ENCODE measurements around the gene CNTD1. TPM values are rescaled to one million over a fixed set of nuclear protein-coding genes. Genes with fewer than 3 reads are reported as not detected.

The CNTD1 gene
- polyA plus RNA-seq, 1 donor = 3.0 TPM

DNA sequence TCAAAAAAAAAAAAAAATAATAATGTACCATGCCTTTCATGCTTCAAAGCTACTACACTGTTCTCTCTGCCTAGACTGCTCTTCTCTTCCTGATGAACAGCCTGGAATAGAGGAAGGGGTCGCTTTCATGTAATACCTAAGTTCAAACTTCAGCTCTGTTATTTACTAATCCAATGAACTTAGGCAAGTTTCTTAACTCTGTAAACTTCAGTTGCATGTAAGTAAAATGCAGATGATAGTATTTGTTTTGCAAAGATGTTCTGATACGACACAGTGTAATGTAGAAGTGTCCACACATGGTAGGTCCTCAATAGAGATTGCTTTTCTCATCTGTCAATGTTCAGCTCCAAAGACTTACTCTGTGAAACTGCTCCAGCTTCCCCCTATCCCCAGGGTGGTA lies 6.7 kb upstream of the CNTD1 start:
- peaks cover 17% of the 10 kb centered on the region for H3K4me1 ChIP-seq (ENCODE audit: control insufficient read depth, insufficient read depth, low read length)
- DNase-seq = no peak
- no peak overlapping the region for H3K4me3 ChIP-seq (ENCODE audit: low read length)
- no peaks in the 10 kb centered on the region for H3K9me3 ChIP-seq (ENCODE audit: control insufficient read depth, low read depth, low read length)
- H3K27ac ChIP-seq (ENCODE audit: low read length) = no peak overlapping the region
- peaks cover 31% of the 10 kb centered on the region for H3K36me3 ChIP-seq (ENCODE audit: control insufficient read depth, insufficient read depth, low read length)
- peaks cover 3% of the 10 kb centered on the region for H3K27me3 ChIP-seq (ENCODE audit: control insufficient read depth, insufficient read depth, low read length)
- WGBS (ENCODE audit: insufficient coverage, low lambda C conversion rate) = no CpG with 5 or more reads among the region's 2 CpGs

DNA sequence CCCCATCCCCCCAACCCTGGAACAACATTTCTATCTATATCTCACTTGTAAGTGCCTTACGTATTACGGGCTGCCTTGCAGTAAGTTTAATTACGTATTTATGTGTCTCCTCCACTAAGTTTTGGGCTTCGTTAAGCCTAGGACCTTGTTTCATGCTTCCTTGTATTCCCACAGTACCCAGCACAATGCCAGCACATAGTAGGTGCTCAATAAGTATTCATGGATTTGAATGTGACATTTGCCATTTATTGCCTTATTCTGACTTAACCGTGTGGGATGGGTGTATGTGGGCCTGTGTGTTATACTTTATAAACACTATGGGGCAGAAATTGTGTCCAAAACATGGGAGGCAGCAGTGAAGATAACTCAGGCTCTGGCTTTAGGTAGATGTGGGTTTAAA lies 6.1 kb upstream of the CNTD1 start:
- H3K36me3 ChIP-seq (ENCODE audit: control insufficient read depth, insufficient read depth, low read length) = peaks cover 26% of the 10 kb centered on the region
- peaks cover 20% of the 10 kb centered on the region for H3K4me1 ChIP-seq (ENCODE audit: control insufficient read depth, insufficient read depth, low read length)
- no peak overlapping the region for H3K27ac ChIP-seq (ENCODE audit: low read length)
- WGBS (ENCODE audit: insufficient coverage, low lambda C conversion rate) = no CpG with 5 or more reads among the region's 5 CpGs
- no peak for DNase-seq
- no peaks in the 10 kb centered on the region for H3K9me3 ChIP-seq (ENCODE audit: control insufficient read depth, low read depth, low read length)
- no peak overlapping the region for H3K4me3 ChIP-seq (ENCODE audit: low read length)
- H3K27me3 ChIP-seq (ENCODE audit: control insufficient read depth, insufficient read depth, low read length) = peaks cover 1% of the 10 kb centered on the region

- H3K36me3 ChIP-seq (ENCODE audit: control insufficient read depth, insufficient read depth, low read length) = peaks cover 20% of the 10 kb centered on the region
- H3K9me3 ChIP-seq (ENCODE audit: control insufficient read depth, low read depth, low read length) = peaks cover 3% of the 10 kb centered on the region
- WGBS (ENCODE audit: insufficient coverage, low lambda C conversion rate) = 84% methylated on average over 3 of the region's 4 CpGs
- peaks cover 30% of the 10 kb centered on the region for H3K4me1 ChIP-seq (ENCODE audit: control insufficient read depth, insufficient read depth, low read length)
- no peak overlapping the region for H3K4me3 ChIP-seq (ENCODE audit: low read length)
- no peak for DNase-seq
- no peaks in the 10 kb centered on the region for H3K27me3 ChIP-seq (ENCODE audit: control insufficient read depth, insufficient read depth, low read length)
- H3K27ac ChIP-seq (ENCODE audit: low read length) = no peak overlapping the region
Measured at GRCh38 chr17:42795061-42795460, 3.6 kb upstream of the CNTD1 start.

- H3K4me3 ChIP-seq (ENCODE audit: low read length) = no peak overlapping the region
- peaks cover 3% of the 10 kb centered on the region for H3K9me3 ChIP-seq (ENCODE audit: control insufficient read depth, low read depth, low read length)
- no peak overlapping the region for H3K27ac ChIP-seq (ENCODE audit: low read length)
- H3K27me3 ChIP-seq (ENCODE audit: control insufficient read depth, insufficient read depth, low read length) = no peaks in the 10 kb centered on the region
- no peak for DNase-seq
- peaks cover 30% of the 10 kb centered on the region for H3K4me1 ChIP-seq (ENCODE audit: control insufficient read depth, insufficient read depth, low read length)
- H3K36me3 ChIP-seq (ENCODE audit: control insufficient read depth, insufficient read depth, low read length) = peaks cover 20% of the 10 kb centered on the region
- no CpG with 5 or more reads among the region's 10 CpGs for WGBS (ENCODE audit: insufficient coverage, low lambda C conversion rate)
Measured at GRCh38 chr17:42795465-42795864, 3.2 kb upstream of the CNTD1 start.

- H3K27ac ChIP-seq (ENCODE audit: low read length) = peak overlapping the region; percentile 92
- H3K36me3 ChIP-seq (ENCODE audit: control insufficient read depth, insufficient read depth, low read length) = peaks cover 20% of the 10 kb centered on the region
- 100% methylated on average over 1 of the region's 18 CpGs for WGBS (ENCODE audit: insufficient coverage, low lambda C conversion rate)
- DNase-seq = no peak
- H3K4me3 ChIP-seq (ENCODE audit: low read length) = no peak overlapping the region
- H3K9me3 ChIP-seq (ENCODE audit: control insufficient read depth, low read depth, low read length) = peaks cover 3% of the 10 kb centered on the region
- H3K27me3 ChIP-seq (ENCODE audit: control insufficient read depth, insufficient read depth, low read length) = no peaks in the 10 kb centered on the region
- peaks cover 30% of the 10 kb centered on the region for H3K4me1 ChIP-seq (ENCODE audit: control insufficient read depth, insufficient read depth, low read length)
Measured at GRCh38 chr17:42796066-42796758, 2.4 kb upstream of the CNTD1 start.

DNA sequence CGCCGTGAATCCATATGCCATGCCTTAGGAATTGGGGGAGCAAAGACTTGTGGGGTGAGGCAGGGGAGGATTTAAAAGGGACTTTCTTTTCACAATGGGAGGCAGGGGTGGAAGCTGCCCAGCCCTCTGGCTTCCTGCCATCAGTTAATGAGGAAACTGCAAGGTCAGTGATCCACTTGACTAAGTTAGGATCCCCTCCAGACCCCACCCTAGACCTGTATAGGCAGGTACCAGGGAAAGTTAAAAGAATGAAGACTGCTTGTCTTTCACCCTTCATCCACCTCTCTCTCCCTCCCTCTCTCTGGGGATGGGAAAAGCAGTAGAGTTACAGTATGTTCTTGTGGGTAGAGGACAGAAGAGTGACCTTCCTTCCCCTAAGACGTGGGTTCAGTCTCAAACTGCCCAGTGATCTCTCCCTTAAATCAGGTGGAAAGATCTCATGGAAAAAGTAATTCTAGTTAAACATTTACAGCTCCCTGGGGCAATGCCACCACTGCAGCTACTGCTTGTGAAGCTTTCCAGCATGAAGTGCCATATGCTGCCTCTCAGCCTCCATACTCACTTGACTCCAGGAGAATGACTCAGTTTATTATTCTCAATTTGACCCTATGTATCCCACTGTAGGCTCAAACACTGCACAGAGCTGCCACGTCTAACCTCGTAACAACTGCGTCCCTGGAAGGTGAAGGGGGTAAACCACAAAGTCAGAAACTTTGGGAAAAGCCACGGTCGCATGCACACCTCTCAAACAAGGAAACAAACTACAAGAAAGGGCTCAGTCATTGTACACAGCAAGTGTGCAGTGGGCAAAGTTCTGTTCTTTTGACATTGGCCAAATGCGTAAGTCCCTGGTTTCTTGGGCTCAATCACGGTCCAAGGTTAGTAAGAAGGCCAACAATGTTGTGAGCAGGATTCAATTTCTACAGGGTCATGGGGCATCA lies 1.3 kb upstream of the CNTD1 start:
- Histone ChIP-seq H3K9me3 (ENCODE audit: control insufficient read depth, low read depth, low read length) (peaks cover 3% of the 10 kb centered on the region), H3K4me1 (ENCODE audit: control insufficient read depth, insufficient read depth, low read length) (peaks cover 30% of the 10 kb centered on the region), H3K36me3 (ENCODE audit: control insufficient read depth, insufficient read depth, low read length) (peaks cover 20% of the 10 kb centered on the region), H3K27ac (ENCODE audit: low read length) (peak overlapping the region; percentile 92), H3K4me3 (ENCODE audit: low read length) (peak overlapping the region; percentile 97), H3K27me3 (ENCODE audit: control insufficient read depth, insufficient read depth, low read length) (no peaks in the 10 kb centered on the region)
- DNase-seq = peak; percentile 81 to 92
- WGBS (ENCODE audit: insufficient coverage, low lambda C conversion rate) = no CpG with 5 or more reads among the region's 10 CpGs

DNA sequence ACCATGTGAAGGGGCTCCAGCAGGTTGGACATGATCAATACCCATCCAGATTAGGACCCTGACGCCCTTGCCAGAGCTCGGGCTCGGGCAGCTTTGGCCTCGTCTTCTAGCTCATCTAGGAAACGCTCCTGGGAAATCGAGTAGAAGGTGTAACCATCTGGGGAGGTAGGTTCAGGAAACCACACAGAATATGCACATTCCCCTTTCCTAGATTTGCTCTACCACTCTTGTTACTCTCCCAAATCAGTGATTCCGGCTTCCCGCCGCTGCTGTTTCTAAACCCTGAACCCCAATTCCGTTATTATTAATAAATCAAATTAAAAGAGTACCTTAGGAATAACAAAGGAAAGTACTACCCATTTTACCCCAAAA lies 664 bp upstream of the CNTD1 start:
- WGBS (ENCODE audit: insufficient coverage, low lambda C conversion rate) = 19% methylated on average over 3 of the region's 10 CpGs
- Histone ChIP-seq H3K9me3 (ENCODE audit: control insufficient read depth, low read depth, low read length) (peaks cover 3% of the 10 kb centered on the region), H3K4me3 (ENCODE audit: low read length) (peak overlapping the region; percentile 97), H3K36me3 (ENCODE audit: control insufficient read depth, insufficient read depth, low read length) (peaks cover 20% of the 10 kb centered on the region), H3K27me3 (ENCODE audit: control insufficient read depth, insufficient read depth, low read length) (no peaks in the 10 kb centered on the region), H3K4me1 (ENCODE audit: control insufficient read depth, insufficient read depth, low read length) (peaks cover 34% of the 10 kb centered on the region), H3K27ac (ENCODE audit: low read length) (peak overlapping the region; percentile 92)
- no peak for DNase-seq

GRCh38 chr17:42803074-42803883 lies 4.6 kb downstream of the CNTD1 start:
- Histone ChIP-seq H3K27me3 (ENCODE audit: control insufficient read depth, insufficient read depth, low read length) (no peaks in the 10 kb centered on the region), H3K27ac (ENCODE audit: low read length) (peak overlapping the region; percentile 54), H3K4me3 (ENCODE audit: low read length) (no peak overlapping the region), H3K9me3 (ENCODE audit: control insufficient read depth, low read depth, low read length) (peaks cover 3% of the 10 kb centered on the region), H3K4me1 (ENCODE audit: control insufficient read depth, insufficient read depth, low read length) (peaks cover 41% of the 10 kb centered on the region), H3K36me3 (ENCODE audit: control insufficient read depth, insufficient read depth, low read length) (no peaks in the 10 kb centered on the region)
- 40% methylated on average over 1 of the region's 2 CpGs for WGBS (ENCODE audit: insufficient coverage, low lambda C conversion rate)
- no peak for DNase-seq

DNA sequence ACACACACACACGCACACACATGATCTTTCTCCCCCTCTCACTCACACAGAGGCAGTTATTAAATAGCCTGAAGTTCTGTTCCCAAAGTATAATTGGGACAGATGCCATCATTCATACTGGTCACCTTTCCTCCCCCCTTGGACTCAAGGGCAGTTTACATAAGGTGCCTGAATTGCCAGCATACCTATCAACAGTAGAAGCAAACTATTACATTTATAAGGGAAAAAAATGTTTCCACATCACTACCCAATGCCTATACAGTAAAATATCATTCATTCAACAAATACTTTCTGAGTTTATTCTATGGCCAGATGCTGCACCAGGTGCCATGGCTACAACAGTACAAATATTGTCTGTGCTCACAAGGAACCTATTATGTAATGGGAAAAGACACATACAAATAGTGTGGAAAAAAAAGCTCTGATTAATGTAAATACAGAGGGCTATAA lies 6.3 kb downstream of the CNTD1 start:
- Histone ChIP-seq H3K4me1 (ENCODE audit: control insufficient read depth, insufficient read depth, low read length) (peaks cover 37% of the 10 kb centered on the region), H3K27me3 (ENCODE audit: control insufficient read depth, insufficient read depth, low read length) (no peaks in the 10 kb centered on the region), H3K27ac (ENCODE audit: low read length) (peak overlapping the region; percentile 54), H3K9me3 (ENCODE audit: control insufficient read depth, low read depth, low read length) (no peaks in the 10 kb centered on the region), H3K36me3 (ENCODE audit: control insufficient read depth, insufficient read depth, low read length) (peaks cover 3% of the 10 kb centered on the region), H3K4me3 (ENCODE audit: low read length) (no peak overlapping the region)
- no CpG with 5 or more reads among the region's 1 CpG for WGBS (ENCODE audit: insufficient coverage, low lambda C conversion rate)
- peak; percentile 69 to 90 for DNase-seq

DNA sequence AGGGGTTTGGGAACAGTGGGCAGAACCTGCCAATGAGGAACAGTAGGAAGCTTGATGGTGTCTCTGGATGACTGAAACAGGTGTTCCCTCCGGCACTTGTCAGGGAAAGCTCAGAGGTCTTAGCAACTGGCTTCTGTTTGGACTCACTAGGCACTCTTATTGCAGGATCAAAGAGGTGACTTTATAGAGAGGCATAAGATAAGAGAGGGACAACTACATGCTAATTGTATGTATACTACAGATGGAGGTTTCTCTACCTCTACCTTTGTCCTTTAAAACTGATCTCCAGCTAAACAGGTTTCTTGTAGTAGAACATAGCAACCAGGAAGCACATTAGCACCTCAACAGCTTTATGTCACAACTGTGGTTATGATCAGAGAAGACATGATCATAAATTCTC lies 7.6 kb downstream of the CNTD1 start:
- no peaks in the 10 kb centered on the region for H3K9me3 ChIP-seq (ENCODE audit: control insufficient read depth, low read depth, low read length)
- peak overlapping the region; percentile 81 for H3K27ac ChIP-seq (ENCODE audit: low read length)
- no peak overlapping the region for H3K4me3 ChIP-seq (ENCODE audit: low read length)
- WGBS (ENCODE audit: insufficient coverage, low lambda C conversion rate) = no CpG with 5 or more reads among the region's 1 CpG
- H3K27me3 ChIP-seq (ENCODE audit: control insufficient read depth, insufficient read depth, low read length) = no peaks in the 10 kb centered on the region
- H3K36me3 ChIP-seq (ENCODE audit: control insufficient read depth, insufficient read depth, low read length) = peaks cover 12% of the 10 kb centered on the region
- peaks cover 37% of the 10 kb centered on the region for H3K4me1 ChIP-seq (ENCODE audit: control insufficient read depth, insufficient read depth, low read length)
- DNase-seq = peak; percentile 79 to 94

Data from large intestine (tissue), 3 donors.